GM12891 (cell line): ENCODE results near the gene SRPX.

Experiments
- DNase-seq: peaks from one replicate; pipeline ENCODE4 v3.0.0; 2011; ENCODE audit warnings: low spot score; ENCODE audit not compliant: insufficient read length
- FAIRE-seq: peaks from 2 replicates; lab custom pipeline; 2011; peaks lifted over from hg19 to GRCh38; lab: Jason Lieb, UNC
- PAX5 ChIP-seq: IDR thresholded peaks from 2 replicates; pipeline ENCODE4 v1.6.1; 2011; ENCODE audit warnings: low read length, moderate library complexity, mild to moderate bottlenecking; ENCODE audit not compliant: insufficient read depth, severe bottlenecking
- POLR2A ChIP-seq: IDR thresholded peaks from 2 replicates; pipeline ENCODE4 v1.6.1; 2011; ENCODE audit warnings: low read depth, low read length, control low read depth
- POLR2AphosphoS5 ChIP-seq: IDR thresholded peaks from 2 replicates; pipeline ENCODE4 v1.6.1; 2011; ENCODE audit warnings: low read depth, low read length, control low read depth
- POU2F2 ChIP-seq: IDR thresholded peaks from 2 replicates; pipeline ENCODE4 v1.6.1; 2011; ENCODE audit warnings: low read depth, mild to moderate bottlenecking, control low read depth, low read length, moderate library complexity
- SPI1 ChIP-seq: IDR thresholded peaks from 2 replicates; pipeline ENCODE4 v1.6.1; 2011; ENCODE audit warnings: low read depth, low read length, control low read depth
- TAF1 ChIP-seq: IDR thresholded peaks from 2 replicates; pipeline ENCODE4 v1.6.1; 2011; ENCODE audit warnings: low read depth, low read length, control low read depth

Gene SRPX

DNA sequence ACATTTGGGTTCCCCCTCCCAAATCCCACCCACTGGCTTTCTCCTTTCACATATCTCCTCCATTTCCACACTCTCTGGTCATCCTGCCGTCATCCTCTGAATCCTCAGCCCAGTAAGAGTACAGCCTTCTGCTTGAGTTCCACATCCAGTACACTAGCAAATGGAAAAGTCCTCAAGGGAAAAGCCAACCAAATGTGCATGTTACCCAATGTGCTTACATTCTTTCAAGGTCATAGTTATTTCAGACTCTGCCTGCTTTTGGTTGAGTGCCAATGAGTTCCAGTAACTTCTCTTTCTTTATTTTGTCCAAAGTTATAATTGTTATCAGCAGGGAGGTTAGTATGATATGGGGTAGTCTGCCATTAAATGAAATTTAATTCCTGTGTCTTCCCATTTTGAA, 78.1 kb downstream of the SRPX start:
- FAIRE-seq (no peak), DNase-seq (no peak)
- TF ChIP-seq POLR2A (no peak), TAF1 (no peak), POU2F2 (no peak), POLR2AphosphoS5 (no peak), SPI1 (no peak)

DNA sequence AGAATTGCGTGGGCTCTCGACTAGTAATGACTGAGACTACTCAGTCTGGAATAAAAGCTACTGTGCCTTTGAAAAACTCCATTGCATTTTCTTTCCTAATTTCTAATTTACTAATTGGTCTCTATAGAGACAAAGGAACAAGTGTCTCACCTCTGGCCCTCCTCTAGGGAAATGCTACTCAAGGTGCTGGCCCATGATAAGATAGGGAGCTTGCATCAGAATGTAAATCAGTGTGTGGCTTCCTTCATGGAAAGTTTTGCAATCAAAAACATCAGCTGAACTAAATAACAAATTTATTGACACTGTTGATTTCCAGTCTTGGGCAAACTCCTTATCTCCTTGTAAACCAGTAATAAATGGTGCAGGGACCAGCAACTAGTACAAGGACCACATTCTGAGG, 81.8 kb downstream of the SRPX start:
- DNase-seq (no peak), FAIRE-seq (no peak)
- no peak for TF ChIP-seq POLR2AphosphoS5
- no peak for TF ChIP-seq PAX5
- no peak for TF ChIP-seq TAF1
- TF ChIP-seq POU2F2: no peak
- TF ChIP-seq POLR2A: no peak
- TF ChIP-seq SPI1: no peak

DNA sequence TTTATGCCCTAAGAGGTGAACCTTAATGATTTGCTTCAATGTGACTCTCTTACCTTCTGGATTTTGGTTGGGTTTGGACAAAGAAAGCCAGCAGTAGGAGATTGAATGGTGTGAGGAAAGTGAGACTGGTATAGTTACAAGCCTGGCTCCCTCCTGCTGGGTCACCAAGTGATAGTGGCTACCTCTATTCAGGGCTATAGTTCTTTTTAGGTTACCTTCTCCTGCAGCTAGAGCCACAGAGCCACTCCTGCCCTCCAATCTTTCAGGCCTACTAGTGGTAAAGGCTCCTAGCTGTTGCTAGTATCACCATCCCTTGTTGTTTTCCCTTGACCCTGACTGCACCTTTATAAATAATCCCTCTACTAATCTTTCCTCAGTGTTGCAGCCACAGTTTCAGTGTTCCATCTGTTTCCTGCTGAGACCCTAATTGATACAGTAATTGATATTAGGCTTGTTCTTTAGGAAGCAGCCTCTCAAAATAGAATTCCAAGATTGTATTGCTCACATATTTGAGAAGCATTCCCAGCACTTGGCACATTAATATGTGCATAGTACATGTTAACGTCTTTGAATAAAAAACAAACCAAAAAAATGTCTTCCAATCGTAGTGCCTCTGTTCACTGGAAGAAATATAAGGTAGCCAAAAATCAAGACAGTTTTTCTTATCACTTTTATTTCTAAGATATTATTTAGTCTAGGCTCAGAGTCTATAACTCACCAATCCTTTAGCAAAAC, 82.3 kb downstream of the SRPX start:
- no peak for FAIRE-seq

GRCh38 chrX:38129366-38129765, 91.3 kb downstream of the SRPX start:
- FAIRE-seq (no peak), DNase-seq (no peak)
- TF ChIP-seq POLR2AphosphoS5: no peak
- no peak for TF ChIP-seq TAF1
- TF ChIP-seq PAX5: no peak
- no peak for TF ChIP-seq SPI1
- no peak for TF ChIP-seq POLR2A
- TF ChIP-seq POU2F2: no peak

More for the DNA sequence above, 82.3 kb downstream of the SRPX start:
- TF ChIP-seq TAF1: no peak
- no peak for DNase-seq

DNA sequence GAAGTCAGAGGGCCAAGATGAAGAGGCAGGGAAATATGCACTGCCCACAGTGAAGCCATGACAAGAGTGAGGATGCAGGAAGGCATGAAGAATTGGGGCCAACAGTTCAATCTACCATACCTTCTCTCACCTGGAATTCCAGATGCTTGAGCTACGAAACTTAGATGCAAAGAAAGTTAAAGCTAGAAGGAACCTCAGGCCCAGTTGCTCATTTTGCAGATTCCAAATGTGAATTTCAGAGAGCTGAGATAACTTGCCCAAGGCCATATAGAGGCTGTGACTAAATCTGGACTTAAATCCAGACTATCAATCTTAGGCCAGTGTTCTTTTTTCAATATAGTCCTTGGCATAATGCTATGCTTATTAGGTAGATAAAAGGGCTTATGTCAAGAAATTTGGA, 92.7 kb downstream of the SRPX start:
- TF ChIP-seq POLR2AphosphoS5 (no peak), SPI1 (no peak), TAF1 (no peak), POLR2A (no peak), PAX5 (no peak), POU2F2 (no peak)
- FAIRE-seq: no peak
- DNase-seq: no peak

DNA sequence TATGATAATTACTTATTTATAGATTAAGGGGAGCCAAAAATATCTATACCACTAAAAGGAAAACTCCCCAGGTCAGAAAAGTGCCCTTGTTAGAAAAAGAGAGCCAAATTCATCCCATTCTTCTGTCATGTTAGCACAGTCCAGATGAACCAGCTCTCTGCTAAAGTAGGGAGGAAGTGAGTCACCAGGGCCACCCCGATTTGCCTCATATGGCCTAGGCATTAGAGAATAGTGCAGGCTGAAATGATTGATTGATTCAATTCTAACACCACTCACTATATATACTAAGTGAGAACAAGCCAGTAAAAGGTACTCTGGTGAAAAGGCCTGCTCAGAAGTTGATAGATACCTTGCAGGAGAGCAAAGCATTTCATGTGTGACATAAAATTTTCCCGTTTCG, 94.5 kb downstream of the SRPX start:
- no peak for TF ChIP-seq TAF1
- no peak for TF ChIP-seq SPI1
- TF ChIP-seq POLR2AphosphoS5: no peak
- TF ChIP-seq POLR2A: no peak
- TF ChIP-seq PAX5: no peak
- TF ChIP-seq POU2F2: no peak
- DNase-seq: no peak

DNA sequence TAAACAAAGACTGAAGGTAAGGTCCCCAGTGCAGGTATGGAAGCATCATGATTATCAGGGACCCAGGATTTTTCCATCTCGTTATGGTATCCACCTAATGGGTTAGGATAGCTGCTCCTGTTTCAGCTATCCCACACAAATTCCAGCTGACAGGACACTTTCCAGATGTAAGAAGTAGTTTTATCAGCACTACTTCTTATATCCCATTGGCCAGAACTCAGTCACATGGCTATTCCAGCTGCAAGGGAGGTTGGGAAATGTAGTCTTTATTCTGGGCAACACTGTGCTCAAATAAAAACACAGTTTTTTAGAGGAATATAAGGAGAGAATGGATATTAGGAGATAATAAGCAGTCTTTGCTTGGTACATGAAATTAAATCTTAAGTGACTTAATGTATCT, 96.7 kb downstream of the SRPX start:
- FAIRE-seq (no peak), DNase-seq (no peak)
- no peak for TF ChIP-seq POLR2A
- no peak for TF ChIP-seq SPI1
- TF ChIP-seq TAF1: no peak
- no peak for TF ChIP-seq POLR2AphosphoS5
- no peak for TF ChIP-seq PAX5
- no peak for TF ChIP-seq POU2F2

More for the DNA sequence above, 94.5 kb downstream of the SRPX start:
- no peak for FAIRE-seq

DNA sequence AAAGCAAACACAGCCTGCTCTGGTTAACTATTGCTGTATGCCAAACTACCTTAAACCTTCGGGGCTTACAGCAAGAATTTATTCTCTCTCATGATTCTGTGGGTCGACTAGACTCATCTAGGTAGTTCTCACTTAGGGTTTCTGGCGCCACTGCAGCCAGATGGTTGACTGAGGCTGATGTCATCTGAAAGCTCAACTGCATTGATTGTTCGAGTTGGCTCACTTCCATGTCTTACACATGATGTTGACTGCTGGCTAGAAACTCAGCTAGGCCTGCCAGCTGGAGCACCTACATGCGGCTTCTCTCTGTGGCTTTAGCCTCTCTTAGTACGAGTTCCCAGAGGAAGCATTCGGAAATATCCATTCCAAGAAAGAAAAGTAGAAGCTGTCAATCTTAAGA, 103.2 kb downstream of the SRPX start:
- TF ChIP-seq PAX5 (no peak), POU2F2 (no peak), SPI1 (no peak), TAF1 (no peak), POLR2AphosphoS5 (no peak), POLR2A (no peak)
- no peak for FAIRE-seq
- no peak for DNase-seq

- FAIRE-seq: no peak
Measured at GRCh38 chrX:38116706-38117105, 104.0 kb downstream of the SRPX start.

GRCh38 chrX:38112566-38112965, 108.1 kb downstream of the SRPX start:
- FAIRE-seq: peak; percentile 86
- TF ChIP-seq POU2F2 (no peak), TAF1 (no peak), POLR2A (no peak), PAX5 (no peak), POLR2AphosphoS5 (no peak), SPI1 (no peak)
- no peak for DNase-seq

More at GRCh38 chrX:38116706-38117105, 104.0 kb downstream of the SRPX start:
- DNase-seq: no peak
- no peak for TF ChIP-seq POLR2A
